ENCODE results near the gene FAM20A.
"Not testable (repeated sequence)": the region's sequence is repeated elsewhere in the genome, so short reads cannot be mapped to it uniquely, and the experiment has no call there.

The FAM20A gene

GRCh38 chr17:68592682-68593641, 8.2 kb downstream of the FAM20A start:
- in situ Hi-C loops (cut with MboI; ENCODE audit: low sequenced_read_pairs) = no loop called here

GRCh38 chr17:68592009-68592408, 9.2 kb downstream of the FAM20A start:
- in situ Hi-C loops (cut with MboI; ENCODE audit: low sequenced_read_pairs) = no loop called here

- in situ Hi-C loops (cut with MboI; ENCODE audit: low sequenced_read_pairs) = no loop called here
These were observed 9.6 kb downstream of the FAM20A start for GRCh38 chr17:68591583-68591982.

GRCh38 chr17:68589086-68589485, 12.1 kb downstream of the FAM20A start:
- in situ Hi-C loops (cut with MboI; ENCODE audit: low sequenced_read_pairs) = no loop called here

- in situ Hi-C loops (cut with MboI; ENCODE audit: low sequenced_read_pairs) = no loop called here
These were observed 12.8 kb downstream of the FAM20A start for GRCh38 chr17:68588362-68588761.

GRCh38 chr17:68587847-68588246, 13.3 kb downstream of the FAM20A start:
- in situ Hi-C loops (cut with MboI; ENCODE audit: low sequenced_read_pairs) = no loop called here

GRCh38 chr17:68587026-68587425, 14.1 kb downstream of the FAM20A start:
- in situ Hi-C loops (cut with MboI; ENCODE audit: low sequenced_read_pairs) = no loop called here

- in situ Hi-C loops (cut with MboI; ENCODE audit: low sequenced_read_pairs) = no loop called here
These were observed 15.5 kb downstream of the FAM20A start for GRCh38 chr17:68585643-68586042.

- in situ Hi-C loops (cut with MboI; ENCODE audit: low sequenced_read_pairs) = no loop called here
These were observed 16.4 kb downstream of the FAM20A start for GRCh38 chr17:68584581-68585303.

- in situ Hi-C loops (cut with MboI; ENCODE audit: low sequenced_read_pairs) = not testable (repeated sequence)
These were observed 18.3 kb downstream of the FAM20A start for GRCh38 chr17:68582867-68583266.

- in situ Hi-C loops (cut with MboI; ENCODE audit: low sequenced_read_pairs) = no loop called here
These were observed 19.1 kb downstream of the FAM20A start for GRCh38 chr17:68581863-68582645.

- in situ Hi-C loops (cut with MboI; ENCODE audit: low sequenced_read_pairs) = no loop called here
These were observed 20.9 kb downstream of the FAM20A start for GRCh38 chr17:68580236-68580770.

GRCh38 chr17:68579194-68579927, 21.8 kb downstream of the FAM20A start:
- in situ Hi-C loops (cut with MboI; ENCODE audit: low sequenced_read_pairs) = no loop called here

- in situ Hi-C loops (cut with MboI; ENCODE audit: low sequenced_read_pairs) = no loop called here
These were observed 22.9 kb downstream of the FAM20A start for GRCh38 chr17:68578236-68578635.

GRCh38 chr17:68577497-68577821, 23.7 kb downstream of the FAM20A start:
- in situ Hi-C loops (cut with MboI; ENCODE audit: low sequenced_read_pairs) = no loop called here

GRCh38 chr17:68576811-68577496, 24.2 kb downstream of the FAM20A start:
- in situ Hi-C loops (cut with MboI; ENCODE audit: low sequenced_read_pairs) = no loop called here

GRCh38 chr17:68576137-68576536, 25.0 kb downstream of the FAM20A start:
- in situ Hi-C loops (cut with MboI; ENCODE audit: low sequenced_read_pairs) = no loop called here

GRCh38 chr17:68573338-68573737, 27.8 kb downstream of the FAM20A start:
- in situ Hi-C loops (cut with MboI; ENCODE audit: low sequenced_read_pairs) = no loop called here

GRCh38 chr17:68572138-68572842, 28.9 kb downstream of the FAM20A start:
- in situ Hi-C loops (cut with MboI; ENCODE audit: low sequenced_read_pairs) = no loop called here
